Non-pigmented ciliary epithelial cell (primary cell): ENCODE results near the gene EEA1.

Experiments
- DNase-seq: peaks from one replicate; pipeline ENCODE4 v3.0.0-alpha.2; 2010; ENCODE audit warnings: low read depth

Gene EEA1

DNA sequence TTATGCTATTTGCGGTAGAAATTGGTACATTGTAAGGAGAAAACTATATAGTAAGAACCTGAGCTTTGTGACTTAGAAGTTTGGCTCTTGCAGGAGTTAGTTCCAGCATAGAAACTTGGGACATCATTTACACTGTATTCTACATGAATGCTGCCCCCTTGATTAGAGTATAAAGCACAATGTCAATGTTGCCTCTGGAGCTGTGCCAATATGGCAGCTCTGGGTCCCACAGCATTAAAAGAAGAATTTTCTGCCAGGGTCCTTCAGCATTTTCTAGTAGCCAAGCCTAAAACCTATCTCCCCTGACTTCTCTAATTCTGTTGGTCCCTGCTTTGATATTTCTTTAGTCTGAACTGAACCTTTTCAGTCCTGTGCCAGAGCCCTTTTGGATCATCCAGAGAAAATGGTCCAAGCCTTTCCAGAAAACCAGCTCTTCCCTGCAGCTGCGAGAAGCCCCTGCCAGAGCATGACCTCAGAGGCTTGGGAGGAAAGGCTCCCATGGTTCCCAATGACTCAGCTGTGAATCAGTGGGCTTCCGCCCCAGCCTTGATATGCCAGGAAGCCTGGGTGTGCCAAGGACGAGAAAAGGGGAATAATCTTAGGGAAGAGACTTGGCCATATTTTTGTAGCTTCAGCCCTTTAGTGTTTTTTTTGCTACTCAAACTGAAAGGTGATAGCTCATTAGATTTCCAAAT is 183.1 kb downstream of the EEA1 start:
- peak; percentile 70 for DNase-seq

DNA sequence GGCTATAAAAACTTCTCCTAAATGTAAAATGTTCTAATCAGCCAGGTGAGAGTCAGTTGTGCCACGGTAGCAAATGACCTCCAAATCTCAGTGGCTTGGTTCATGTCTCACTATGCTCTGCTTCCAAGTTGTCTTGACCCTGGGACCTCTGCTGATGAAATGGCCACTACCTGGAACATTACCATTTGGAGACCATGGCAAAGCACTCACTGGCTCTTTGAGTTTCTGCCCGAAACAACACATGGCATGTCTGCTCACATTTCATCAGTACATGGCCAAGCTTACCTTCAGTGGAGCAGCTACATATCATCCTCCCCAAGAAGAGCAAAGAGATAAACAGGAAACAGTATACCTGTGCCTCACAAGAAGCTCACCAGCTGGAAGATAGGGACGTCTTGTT is 186.1 kb downstream of the EEA1 start:
- DNase-seq = no peak

DNA sequence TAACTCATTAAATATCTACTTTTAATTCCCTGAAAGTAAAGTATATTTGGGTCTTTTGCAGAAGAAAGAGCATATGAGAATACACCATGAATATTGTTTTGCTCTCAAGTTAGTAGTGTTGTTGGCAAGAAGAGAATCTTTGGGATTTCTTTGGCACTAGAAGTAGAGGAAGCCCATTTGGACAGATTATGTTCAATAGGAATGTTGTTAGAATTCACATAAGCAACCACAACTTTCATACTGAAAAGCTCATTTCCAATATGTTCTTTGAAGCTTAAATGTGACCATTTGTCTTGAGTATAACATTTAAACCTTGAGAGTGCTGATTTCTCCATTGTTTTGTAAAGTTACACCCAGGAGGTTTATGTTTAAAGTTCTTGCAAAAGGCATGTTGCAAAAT is 188.7 kb downstream of the EEA1 start:
- no peak for DNase-seq

DNA sequence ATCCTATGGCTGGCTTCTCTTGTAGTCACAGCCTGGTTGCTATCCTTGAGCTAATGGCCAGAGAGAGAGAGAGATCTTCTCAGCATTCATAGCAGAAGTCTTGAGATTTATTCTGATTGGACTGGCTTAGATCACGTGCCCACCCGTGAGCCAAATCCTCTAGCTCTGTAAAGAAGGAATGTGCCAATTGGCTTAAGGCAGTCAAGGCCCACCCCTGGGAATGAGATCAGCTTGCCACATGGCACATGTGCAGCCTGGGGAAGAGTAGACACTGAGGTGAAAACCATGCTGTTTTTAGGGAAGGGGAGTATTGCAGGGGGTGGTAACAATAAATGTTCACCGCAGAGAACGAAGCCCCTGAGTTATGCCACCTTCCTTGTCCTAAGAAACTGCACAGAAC is 190.0 kb downstream of the EEA1 start:
- no peak for DNase-seq

DNA sequence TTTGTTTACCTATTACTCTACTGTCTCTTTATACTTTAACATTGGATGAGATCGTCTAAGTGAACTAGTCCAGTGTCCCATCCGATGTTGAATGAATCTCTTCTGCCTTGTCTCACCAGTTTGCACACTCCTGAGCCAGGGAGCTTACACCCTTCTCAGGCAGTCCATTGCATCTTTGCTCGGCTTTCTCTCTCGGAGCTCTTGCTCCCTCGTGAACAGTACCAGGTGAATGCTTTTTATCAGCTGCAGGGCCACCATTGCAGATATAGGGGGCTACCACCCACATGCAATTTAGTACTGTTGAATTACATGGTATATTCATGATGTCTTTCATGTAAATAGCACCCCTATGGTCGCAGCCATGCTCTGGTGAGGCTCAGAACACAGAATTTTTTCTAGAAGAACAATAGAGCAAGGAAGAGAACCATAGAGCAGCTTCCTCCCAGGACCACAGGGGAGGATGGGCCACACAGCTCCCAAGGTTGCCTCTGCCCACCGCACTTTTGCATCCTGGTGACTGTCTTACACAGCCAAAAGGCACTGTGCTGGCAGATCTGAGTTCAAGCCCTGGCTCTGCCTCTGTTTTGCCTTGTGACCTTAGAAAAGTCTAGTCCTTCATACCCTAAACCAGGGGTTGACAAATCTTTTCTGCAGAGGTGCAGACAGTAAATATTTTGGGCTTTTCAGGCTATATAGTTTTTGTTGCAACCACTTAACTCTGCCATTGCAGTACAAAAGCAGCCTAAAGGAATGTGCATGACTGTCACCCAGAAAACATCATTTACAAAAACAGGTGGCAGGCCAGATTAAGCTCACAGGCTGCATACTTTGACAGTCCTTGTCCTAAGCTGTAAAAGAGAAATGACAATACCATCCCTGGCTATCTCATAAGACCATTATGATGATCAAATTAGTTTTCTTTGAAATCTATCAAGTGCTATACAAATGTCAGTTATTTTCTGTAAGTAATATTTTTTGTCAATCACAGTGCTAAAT is 190.9 kb downstream of the EEA1 start:
- no peak for DNase-seq

DNA sequence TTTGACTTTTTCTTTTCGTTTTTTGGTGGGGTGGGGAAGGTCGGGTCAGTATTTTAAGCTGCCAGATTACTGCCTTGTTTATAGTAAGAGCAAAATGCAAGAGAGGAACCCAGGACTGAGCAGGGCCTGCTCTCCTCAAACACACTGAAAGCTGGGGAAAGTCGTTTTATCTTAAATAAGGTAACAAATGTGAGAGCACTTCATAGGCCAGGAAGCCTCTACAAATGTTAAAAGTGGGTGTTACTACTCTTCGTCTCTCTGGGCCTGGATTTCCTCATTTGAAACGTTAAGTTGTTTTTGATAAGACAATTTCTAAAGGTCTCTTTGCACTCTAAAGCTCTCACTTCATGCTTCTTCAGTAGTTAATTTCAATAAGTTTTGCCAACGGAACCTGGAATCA is 192.5 kb downstream of the EEA1 start:
- DNase-seq = no peak

DNA sequence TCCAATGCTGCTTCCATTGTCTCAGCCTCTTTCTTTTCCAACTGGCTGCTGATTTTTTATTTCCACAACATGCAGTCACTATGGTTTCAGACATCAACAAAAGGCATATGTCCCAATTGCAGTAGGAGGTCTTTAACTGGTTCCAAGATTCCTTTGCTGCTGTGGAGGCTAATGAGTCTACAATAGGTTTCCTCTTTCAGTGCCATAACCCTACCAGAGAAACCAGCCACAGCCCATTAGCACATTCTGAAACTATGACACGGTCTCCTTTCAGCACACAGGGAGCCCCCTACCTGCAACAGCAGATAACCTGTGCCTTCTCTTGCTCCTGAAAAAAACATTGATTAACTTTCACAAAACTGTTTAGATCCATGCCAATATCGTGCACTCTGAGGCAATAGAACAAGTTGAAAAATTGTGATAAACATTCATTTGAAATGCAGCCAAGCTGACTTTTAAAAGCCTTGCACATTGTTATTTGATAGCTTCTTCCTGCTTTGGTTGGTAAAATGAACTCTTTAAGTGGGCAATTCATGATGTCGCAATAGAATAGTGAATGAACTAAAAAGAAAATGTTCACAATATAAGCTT is 193.9 kb downstream of the EEA1 start:
- peak; percentile 64 for DNase-seq

DNA sequence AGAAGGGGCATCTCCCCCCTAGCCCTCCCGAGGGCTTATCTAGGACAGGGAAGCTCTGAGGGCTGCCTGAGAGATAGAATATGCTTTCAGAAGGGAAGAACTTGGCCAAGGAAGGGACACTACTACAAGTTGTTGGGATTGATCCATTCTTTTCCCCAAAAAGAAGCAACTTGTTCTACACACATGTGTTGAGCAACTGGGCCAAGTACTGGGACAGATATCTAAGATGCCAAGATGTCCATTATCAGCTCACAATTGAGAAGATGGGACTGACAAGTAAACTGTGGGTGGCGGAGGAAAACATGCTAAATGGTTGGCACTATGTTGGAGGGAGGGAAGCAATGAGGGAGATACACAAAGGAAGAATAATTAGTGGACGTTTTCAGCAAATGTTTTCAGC is 195.4 kb downstream of the EEA1 start:
- DNase-seq = no peak

DNA sequence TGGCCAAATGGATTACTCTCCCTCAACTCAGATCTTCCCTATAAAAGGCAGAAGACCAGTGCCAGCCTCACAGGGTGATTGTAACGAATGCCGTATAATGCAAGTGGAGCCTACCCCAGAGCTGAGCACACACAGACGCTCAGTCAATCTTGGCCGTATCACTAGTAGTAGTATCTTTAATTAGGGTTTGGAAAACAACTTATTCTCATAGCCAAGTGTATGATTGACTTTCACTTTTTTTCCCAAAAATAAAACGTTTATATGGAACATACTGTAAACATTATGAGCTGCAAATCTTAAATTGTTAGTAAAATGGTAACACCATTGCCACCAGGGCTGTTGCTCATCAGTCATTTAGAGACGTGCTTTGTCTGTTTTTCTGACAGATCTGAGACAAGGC is 195.9 kb downstream of the EEA1 start:
- DNase-seq = no peak

DNA sequence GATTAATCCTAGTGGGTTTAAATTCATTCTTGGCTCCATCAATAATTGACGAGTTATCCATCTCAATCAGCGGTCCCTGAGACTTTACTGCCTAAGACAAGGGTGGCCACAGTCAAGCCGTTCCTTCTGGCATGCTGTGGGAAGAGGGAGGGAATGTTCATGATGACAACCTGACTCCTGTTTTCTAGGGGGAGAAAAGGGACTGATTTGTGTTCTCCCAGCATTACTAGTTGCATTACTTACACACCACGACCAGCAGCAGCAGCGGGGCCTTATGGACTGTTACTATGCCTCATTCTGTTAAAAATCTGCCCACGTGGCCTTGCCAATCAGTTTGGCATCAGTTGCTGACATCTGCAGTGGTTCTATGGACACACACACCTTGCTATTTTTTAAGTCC is 196.4 kb downstream of the EEA1 start:
- DNase-seq = no peak

DNA sequence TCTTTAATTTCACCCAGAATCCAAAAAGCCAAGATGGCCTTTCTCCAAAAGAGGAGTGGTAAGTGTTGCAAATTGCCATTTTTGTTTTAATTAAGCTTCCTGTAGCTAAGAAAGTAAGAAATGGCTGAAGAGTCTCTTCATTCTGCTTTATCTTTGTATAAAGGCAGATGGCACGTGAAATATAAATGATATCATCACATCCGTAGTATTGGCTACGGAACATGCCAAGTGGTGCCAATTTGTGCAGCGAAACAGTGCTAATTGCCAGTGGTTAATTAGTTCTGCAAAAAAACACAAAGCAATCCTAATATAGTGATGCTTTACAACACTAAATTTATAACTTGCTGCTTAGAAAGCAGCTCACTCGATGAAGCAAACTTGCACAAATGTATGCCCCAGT is 196.9 kb downstream of the EEA1 start:
- no peak for DNase-seq

DNA sequence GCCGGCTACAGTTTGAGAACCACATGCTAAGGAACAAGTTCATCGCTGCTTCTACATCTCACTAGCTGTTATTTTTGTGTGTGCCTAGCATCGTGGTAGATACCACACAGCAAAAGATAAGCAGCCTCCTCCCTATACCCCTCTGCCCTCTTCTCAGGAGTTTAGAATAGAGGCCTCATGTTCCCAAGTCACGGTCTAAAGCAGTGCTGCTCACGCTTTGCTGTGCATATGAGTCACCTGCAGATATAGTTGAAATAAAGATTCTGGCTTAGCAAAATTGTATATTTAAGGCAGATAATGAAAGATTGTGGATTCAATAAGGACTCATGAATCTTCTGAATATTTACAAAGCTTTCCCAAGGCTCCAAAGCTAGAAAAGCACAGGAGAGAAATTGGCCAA is 198.3 kb downstream of the EEA1 start:
- DNase-seq = no peak

DNA sequence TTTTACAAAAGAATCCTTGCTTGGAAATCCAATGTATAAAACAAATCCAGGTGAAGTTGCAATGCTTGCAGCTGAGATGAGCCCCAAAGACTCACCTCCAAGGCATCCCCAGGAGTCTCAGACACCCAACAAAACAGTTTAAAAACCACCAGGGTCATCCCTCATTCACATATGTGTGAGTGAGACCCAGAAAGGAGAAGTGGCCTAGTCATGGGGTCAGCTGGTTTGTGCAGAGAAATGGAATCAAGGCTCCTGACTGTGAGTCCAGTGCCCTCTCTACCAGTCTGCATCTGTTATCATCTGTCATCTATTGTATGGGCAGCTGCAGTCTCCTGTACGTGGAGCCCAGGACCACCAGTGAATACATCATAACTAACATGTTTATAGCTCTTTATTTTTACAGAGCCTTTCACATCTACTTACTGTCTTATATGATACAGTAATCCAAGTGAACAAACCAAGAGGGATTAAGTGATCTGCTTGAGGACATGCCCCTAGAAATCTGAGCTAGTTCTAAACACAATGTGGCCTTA is 199.3 kb downstream of the EEA1 start:
- no peak for DNase-seq

DNA sequence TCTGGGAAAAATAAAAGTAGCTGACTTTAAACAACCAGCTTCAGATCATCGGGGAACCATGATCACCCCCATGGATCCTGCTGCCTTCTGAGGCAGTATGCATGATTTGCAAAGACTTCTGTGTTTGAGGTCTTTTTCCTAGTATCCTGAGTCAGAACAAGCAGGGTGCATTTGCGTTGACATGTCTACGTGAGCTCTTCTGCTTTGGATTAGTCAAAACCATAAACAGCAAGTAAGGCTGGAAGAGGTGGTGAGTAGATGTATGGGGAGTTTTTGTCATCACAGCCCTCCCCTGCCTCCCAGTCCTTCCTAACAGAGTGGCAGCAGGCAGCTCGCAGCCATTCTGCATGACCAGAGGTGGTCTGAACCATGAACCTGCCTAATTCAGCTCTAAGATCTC is 202.2 kb downstream of the EEA1 start:
- no peak for DNase-seq

DNA sequence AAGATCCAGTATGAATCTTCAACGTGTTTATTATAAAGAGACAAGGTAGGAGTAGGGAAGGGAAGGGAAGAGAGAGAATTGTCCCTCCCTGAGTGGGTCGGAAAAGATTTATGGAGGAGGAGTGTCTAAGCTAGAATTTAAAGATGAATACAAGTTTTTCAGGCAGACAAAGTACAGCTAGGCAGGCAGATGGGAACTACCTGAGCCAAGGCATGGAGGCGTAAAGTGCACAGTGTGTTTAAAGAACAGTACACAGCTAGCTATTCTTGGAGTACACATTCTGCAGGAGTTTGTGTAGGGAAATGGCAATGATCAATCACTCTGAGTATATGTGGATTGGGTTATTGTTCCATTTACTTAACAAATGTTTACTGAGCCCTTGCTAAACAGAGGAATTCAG is 206.2 kb downstream of the EEA1 start:
- DNase-seq = no peak

DNA sequence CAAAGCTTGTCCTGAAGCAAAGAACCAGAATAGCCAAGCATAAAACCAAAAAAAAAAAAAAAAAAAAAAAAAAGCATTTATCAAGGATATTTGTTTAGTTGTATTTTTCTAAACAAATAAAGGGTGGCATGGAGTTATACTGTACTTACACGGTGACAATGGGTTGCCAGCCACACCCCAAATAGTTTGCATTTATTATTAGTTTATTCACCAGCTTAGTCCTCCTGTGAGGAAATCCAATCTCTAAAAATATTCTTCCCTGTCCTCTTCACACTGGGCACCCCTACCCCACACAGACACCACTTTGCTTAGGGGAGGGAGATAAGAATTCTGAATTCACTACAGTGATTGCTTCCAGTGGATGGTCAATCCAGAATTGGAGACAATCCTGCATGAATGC is 207.4 kb downstream of the EEA1 start:
- DNase-seq = no peak

DNA sequence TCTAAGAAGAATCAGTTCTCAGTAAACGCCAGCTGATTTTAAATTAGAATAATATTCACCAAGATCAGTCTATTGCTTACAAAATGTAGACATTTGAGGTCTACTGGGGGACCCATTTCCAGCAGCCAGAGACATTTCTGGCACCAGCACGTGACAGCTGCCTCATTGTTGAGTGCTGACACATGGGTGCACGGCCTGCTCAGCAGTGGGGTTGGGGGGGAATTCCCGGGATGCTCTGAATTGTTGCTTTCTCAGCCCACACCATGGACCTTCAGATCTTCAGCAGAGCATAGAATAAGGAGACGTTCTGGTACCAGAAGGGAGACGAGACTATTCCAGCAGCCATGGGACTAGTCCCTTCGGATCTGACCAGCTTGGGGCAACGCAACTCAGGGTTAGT is 208.0 kb downstream of the EEA1 start:
- no peak for DNase-seq
